Activated CD8-positive, alpha-beta T cell treated with anti-CD3 and anti-CD28 coated beads, Interleukin-2, amount 10 ng/mL, durations not matched to agents 7 days and 5 days (primary cell): Measurements from ENCODE around the gene POFUT2. TPM values are rescaled to one million over a fixed set of nuclear protein-coding genes. Genes with fewer than 3 reads are reported as not detected.

ENCODE experiments used
- ATAC-seq: fragments of 150-1000 bp; cut with Tn5 transposase; one replicate; pipeline ENCODE4 v1.10.0; 2021; ENCODE audit warnings: moderate library complexity
- CTCF ChIA-PET: fragments of 350-600 bp; sonication (Branson Sonifier 250); formaldehyde crosslinking; loops from one replicate; lab custom pipeline; 2021; ENCODE audit warnings: antibody characterized with exemption; lab: Charles Lee
- POLR2A ChIA-PET: fragments of 350-600 bp; sonication (Branson Sonifier 250); formaldehyde crosslinking; loops from one replicate; lab custom pipeline; 2021; ENCODE audit warnings: antibody characterized with exemption; lab: Charles Lee
- DNase-seq: peaks from one replicate; pipeline ENCODE4 v3.0.0-alpha.2; 2020
- H3K27ac Mint-ChIP-seq: one replicate; pipeline ENCODE4 v1.8.0; 2021; ENCODE audit warnings: mild to moderate bottlenecking, mixed read lengths
- H3K27me3 Mint-ChIP-seq: one replicate; pipeline ENCODE4 v1.8.0; 2021; ENCODE audit warnings: low read depth, mixed read lengths
- H3K36me3 Mint-ChIP-seq: one replicate; pipeline ENCODE4 v1.8.0; 2021; ENCODE audit warnings: low read depth, mixed read lengths
- H3K4me1 Mint-ChIP-seq: one replicate; pipeline ENCODE4 v1.8.0; 2021; ENCODE audit warnings: low read depth, mixed read lengths
- H3K4me3 Mint-ChIP-seq: one replicate; pipeline ENCODE4 v1.8.0; 2021; ENCODE audit warnings: mild to moderate bottlenecking, mixed read lengths
- H3K9me3 Mint-ChIP-seq: one replicate; pipeline ENCODE4 v1.8.0; 2022; ENCODE audit warnings: mixed read lengths; ENCODE audit not compliant: insufficient read depth
- total RNA-seq, 2 experiments: library from RNA; stranded (reverse); gene quantifications; one replicate each; pipeline ENCODE4 v1.2.3, GENCODE V29; 2021

The POFUT2 gene
- total RNA-seq, 2 experiments from 2014 or later: 13.6 to 16.0 TPM

DNA sequence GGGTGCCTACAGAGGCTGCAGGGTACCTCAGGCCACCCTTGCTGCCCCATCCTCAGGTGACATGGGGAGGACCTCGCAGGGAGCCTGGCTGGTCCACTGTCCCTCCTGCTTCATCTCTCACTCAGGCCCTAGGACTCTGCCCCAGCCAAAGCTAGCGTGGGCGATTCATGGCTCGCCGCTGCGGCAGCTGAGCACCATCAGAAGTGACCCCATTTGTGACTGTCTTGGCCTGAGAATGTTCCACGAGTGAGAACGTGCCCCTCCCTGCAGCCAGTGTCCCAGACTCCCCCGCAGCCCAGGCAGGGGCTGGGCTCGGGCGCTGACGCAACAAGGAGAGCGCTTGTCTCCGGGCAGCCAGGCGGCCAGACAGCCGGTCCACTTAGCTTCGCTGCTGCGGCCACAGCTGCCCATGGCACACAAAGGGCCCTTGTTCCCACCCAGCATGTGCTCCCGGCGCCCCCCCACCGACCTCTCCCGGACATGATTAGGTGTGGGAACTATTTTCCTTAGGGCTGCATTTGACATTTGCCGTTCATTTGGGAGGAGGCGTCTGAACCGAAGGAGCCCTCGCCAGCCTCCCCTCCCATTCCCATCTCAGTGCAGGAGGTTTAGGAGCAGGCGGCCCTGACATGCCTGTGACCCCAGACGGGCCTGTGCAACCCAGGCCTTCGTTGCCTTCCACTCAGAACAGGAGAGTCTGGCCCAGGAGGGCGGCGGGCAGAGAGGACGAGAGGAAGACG lies 19.3 kb upstream of the POFUT2 start:
- ChIA-PET CTCF (no interaction called here), POLR2A (no interaction called here)
- Mint-ChIP-seq H3K27ac (no peak overlapping the region), H3K27me3 (no peaks in the 10 kb centered on the region), H3K36me3 (no peaks in the 10 kb centered on the region), H3K4me1 (peaks cover 4% of the 10 kb centered on the region), H3K9me3 (no peaks in the 10 kb centered on the region), H3K4me3 (no peak overlapping the region)
- DNase-seq (no peak), ATAC-seq (no peak)

DNA sequence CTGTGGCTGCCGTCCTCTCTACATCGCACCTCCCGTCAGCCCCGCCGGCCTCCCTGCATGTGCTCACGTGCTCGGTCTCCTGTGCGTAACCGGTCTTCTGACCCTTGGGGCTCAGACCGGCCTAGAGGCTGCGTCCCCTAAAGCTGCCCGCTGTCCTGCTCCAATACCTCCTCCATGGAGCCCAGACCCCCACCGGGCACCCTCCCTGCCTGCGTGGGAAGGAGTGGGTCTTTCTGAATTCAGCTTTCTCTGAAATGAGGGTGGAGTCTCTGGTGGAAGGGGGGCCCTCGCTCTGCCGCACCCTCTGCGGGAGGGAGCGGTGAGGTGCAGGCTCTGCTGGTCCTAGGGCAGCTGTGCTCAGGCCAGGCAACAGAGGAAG lies 18.7 kb upstream of the POFUT2 start:
- no peaks in the 10 kb centered on the region for H3K9me3 Mint-ChIP-seq
- DNase-seq (no peak), ATAC-seq (no peak)
- no peaks in the 10 kb centered on the region for H3K27me3 Mint-ChIP-seq
- H3K4me3 Mint-ChIP-seq: no peak overlapping the region
- H3K4me1 Mint-ChIP-seq: peaks cover 4% of the 10 kb centered on the region
- ChIA-PET POLR2A (no interaction called here), CTCF (no interaction called here)
- no peaks in the 10 kb centered on the region for H3K36me3 Mint-ChIP-seq
- H3K27ac Mint-ChIP-seq: no peak overlapping the region

DNA sequence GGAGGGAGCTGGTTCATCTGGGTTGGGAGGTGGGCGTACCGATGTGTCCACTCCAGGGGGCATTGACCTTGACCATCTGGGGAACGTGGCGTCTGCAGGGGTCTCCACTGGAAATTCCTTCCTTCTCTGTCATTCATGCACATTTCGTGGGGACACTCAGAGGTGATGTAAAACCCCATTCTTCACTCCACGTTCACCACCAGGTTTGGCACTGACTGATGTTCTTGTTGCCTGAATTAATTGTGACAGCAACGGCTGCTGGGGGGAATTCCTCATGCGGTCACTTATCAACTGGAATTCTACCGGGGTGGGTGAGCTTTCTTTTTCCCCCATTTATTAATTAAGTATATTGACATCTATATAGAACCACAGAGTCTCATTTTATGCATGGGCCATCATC lies 18.1 kb upstream of the POFUT2 start:
- Mint-ChIP-seq H3K4me3 (no peak overlapping the region), H3K27me3 (no peaks in the 10 kb centered on the region), H3K36me3 (no peaks in the 10 kb centered on the region), H3K4me1 (peaks cover 4% of the 10 kb centered on the region), H3K9me3 (no peaks in the 10 kb centered on the region), H3K27ac (no peak overlapping the region)
- CTCF ChIA-PET: no interaction called here
- ATAC-seq (no peak), DNase-seq (no peak)
- POLR2A ChIA-PET: no interaction called here

DNA sequence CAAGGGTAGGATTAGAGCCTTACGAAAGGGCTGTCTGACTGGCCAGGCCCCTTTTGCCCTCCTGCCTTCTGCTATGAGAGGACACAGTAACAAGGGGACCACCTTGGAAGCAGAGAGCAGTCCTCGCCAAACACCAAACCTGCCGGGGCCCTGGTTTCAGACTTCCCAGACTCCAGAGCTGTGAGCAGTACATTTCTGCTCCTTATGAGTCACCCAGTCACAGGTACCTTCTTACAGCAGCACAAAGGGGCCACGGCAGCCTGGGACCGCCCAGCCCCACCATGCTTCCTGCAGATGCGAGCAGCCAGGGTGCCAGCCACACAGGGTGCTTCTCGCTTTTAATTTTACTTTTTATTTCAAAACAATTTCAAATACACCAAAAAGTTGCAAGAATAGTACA lies 17.2 kb upstream of the POFUT2 start:
- ChIA-PET POLR2A (no interaction called here), CTCF (no interaction called here)

DNA sequence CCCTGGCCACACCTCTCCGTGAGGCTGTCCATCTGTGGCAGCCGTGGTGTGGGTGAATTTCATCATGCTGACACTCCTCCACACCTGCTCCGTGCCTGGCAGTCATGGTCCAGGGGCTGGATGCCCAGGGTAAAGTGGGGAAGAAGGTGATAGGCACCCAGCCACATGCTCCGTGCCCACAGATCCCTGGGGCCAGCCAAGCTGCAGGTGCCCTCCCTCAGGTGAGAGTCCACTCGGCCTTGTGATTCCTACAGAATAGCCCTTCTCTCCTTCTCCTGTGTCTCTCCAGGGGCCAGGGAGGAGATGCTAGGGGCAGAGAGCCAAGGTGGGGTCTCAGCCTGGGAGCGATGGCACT lies 16.8 kb upstream of the POFUT2 start:
- H3K4me1 Mint-ChIP-seq: peaks cover 4% of the 10 kb centered on the region
- H3K27me3 Mint-ChIP-seq: no peaks in the 10 kb centered on the region
- H3K4me3 Mint-ChIP-seq: no peak overlapping the region
- no peak overlapping the region for H3K27ac Mint-ChIP-seq
- ATAC-seq (no peak), DNase-seq (no peak)
- CTCF ChIA-PET: no interaction called here
- POLR2A ChIA-PET: no interaction called here
- no peaks in the 10 kb centered on the region for H3K36me3 Mint-ChIP-seq
- no peaks in the 10 kb centered on the region for H3K9me3 Mint-ChIP-seq

More for the DNA sequence above, 17.2 kb upstream of the POFUT2 start:
- Mint-ChIP-seq H3K4me3 (no peak overlapping the region), H3K27ac (no peak overlapping the region), H3K4me1 (peaks cover 4% of the 10 kb centered on the region), H3K27me3 (no peaks in the 10 kb centered on the region), H3K9me3 (no peaks in the 10 kb centered on the region), H3K36me3 (no peaks in the 10 kb centered on the region)
- no peak for DNase-seq
- ATAC-seq: peak; percentile 42

DNA sequence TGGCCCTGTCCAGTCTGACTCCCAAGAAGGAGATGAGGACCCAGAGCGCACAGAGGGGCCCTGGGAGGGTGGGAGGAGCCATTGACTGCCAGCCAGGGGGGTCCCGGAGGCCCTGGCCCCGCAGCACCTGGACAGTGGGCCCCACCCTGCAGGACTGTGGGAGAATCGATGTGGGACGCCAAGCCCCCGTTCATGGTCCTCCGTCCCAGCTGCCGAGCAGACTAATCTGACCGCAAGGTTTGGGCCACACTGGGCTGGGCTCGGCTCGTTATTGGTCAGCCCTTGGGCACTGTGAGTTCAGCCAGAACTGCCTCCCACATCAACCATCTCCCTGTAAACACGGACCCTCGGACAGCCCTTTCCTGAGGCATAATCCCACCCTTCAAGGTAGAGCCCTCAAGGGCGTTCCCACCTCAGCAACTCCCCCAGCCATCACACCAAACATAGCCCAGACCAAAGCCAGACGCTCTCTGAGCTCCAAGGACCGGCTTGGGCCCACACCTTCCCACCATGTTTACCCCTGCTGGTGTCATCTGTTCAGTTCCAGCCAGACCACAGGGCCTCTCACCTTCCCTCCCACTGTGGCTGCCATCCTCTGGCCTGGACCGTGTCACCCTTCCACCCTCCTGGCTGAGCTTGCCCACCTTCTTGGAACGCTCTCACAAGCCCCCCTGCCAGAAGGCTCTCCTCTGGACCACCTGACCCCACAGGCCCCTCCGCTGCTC lies 16.2 kb upstream of the POFUT2 start:
- H3K27me3 Mint-ChIP-seq: no peaks in the 10 kb centered on the region
- CTCF ChIA-PET: no interaction called here
- DNase-seq (no peak), ATAC-seq (no peak)
- POLR2A ChIA-PET: no interaction called here
- no peak overlapping the region for H3K27ac Mint-ChIP-seq
- H3K4me3 Mint-ChIP-seq: no peak overlapping the region
- no peaks in the 10 kb centered on the region for H3K9me3 Mint-ChIP-seq
- peaks cover 4% of the 10 kb centered on the region for H3K4me1 Mint-ChIP-seq
- H3K36me3 Mint-ChIP-seq: no peaks in the 10 kb centered on the region

DNA sequence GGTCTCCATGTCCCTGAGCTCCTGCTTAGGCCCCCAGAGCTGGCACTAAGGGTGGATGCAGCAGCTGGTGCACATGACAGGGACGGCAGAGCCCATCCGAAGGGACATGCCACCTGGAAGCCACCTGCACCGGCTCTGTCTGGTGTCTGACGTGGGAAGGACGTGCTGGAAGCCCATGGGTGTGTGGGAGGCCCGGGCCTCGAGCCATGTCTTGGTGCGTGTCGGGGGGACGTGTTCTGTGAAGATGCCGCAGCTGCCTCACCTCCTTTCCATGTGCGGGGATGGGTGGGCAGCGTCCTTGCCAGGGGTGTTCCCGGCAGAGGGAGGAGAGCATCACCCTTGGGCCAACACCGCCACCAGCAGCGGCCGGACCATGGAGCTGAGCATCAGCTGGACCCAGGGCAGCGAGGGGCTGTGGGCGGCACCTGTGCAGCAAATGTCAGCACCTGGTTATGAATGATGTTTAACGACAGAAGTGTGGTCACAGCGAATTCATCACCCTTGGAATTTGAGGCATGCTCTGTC lies 15.5 kb upstream of the POFUT2 start:
- no peaks in the 10 kb centered on the region for H3K36me3 Mint-ChIP-seq
- no peaks in the 10 kb centered on the region for H3K27me3 Mint-ChIP-seq
- CTCF ChIA-PET: no interaction called here
- peaks cover under 1% of the 10 kb centered on the region for H3K4me1 Mint-ChIP-seq
- ATAC-seq (no peak), DNase-seq (no peak)
- POLR2A ChIA-PET: no interaction called here
- no peaks in the 10 kb centered on the region for H3K9me3 Mint-ChIP-seq
- no peak overlapping the region for H3K27ac Mint-ChIP-seq
- H3K4me3 Mint-ChIP-seq: no peak overlapping the region

DNA sequence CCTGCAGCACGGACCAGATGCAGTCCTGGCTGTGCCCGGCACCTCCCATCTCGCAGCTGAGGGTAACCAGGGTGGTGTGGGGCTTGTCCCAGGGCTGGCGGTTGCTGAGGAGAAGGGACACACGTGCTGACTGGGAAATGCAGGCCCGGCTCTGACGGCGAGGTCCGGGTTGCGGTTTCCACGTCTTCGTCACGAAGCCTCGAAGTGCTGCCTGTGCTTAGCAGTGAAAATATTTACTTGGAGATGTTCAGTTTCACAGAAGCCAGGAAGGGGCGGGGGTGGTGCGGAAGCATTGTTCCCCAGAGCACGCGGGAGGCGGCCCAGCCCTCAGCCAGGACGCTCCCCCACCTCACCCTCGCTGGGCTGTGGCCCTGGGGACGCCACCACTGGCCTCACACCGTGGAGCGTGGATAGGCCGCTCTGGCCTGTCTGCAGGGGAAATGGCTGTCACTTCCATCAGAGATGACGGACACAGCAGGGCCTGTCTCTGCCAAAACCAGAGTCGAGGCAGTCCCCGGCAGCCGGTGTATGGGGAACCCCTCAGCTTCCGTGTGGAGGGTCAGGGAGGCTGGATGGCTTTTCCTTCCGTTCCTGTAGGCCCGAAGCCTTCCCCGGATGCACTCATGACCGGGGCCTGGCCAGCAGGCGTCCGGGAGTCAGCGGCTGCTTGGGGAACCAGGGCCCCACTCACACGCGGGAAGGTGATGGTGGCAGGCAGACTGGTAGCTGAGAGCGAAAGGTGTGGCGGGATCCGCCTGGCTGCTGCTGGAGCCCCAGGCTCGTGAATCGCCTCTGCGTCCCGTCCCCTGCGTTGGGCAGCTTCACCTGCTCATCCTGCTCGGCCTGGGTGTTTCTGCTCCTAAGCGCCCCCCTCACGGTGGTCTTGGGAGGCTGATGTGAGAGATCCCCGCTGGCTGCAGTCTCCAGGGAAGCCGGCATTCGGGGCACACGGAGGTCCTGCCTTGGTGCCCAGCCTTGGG lies 14.7 kb upstream of the POFUT2 start:
- Mint-ChIP-seq H3K27ac (peak overlapping the region; percentile 64), H3K4me1 (no peaks in the 10 kb centered on the region), H3K27me3 (no peaks in the 10 kb centered on the region), H3K4me3 (no peak overlapping the region), H3K9me3 (no peaks in the 10 kb centered on the region), H3K36me3 (no peaks in the 10 kb centered on the region)
- ChIA-PET CTCF (no interaction called here), POLR2A (interaction anchor here (0.8 kb wide), 1 partner anchor 9 kb away, joined by 3 read pairs; no protein-coding TSS in a partner anchor)
- peak; percentile 55 for DNase-seq
- peak; percentile 64 for ATAC-seq

DNA sequence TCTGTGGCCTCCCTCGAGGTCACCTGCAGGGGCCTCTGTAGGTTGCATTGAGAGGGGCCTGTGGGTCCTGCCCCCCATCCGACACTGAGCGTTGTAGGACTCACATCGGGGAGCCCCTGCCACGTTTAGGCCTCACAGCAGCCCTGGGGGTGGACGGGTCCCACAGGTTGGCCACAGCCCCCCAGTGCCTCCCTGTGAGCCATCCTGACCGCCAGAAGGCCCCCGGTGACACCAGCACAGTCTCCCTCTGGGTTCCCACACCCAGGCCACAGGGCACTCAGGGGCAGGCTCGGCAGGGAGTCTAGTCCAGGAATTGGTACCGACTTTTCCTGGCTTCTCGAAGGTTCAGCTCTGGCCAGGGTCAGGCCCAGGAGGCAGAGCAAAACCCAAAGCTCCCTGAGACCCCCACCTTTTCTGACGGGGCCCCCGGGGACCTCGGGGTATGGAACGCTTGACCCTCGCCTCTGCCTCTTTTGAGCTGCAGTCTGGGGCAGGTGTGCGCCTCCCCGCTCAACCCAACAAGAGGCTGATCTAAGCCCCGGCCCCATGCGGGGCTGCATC lies 13.9 kb upstream of the POFUT2 start:
- H3K4me1 Mint-ChIP-seq: no peaks in the 10 kb centered on the region
- DNase-seq (no peak), ATAC-seq (no peak)
- H3K27me3 Mint-ChIP-seq: no peaks in the 10 kb centered on the region
- ChIA-PET CTCF (no interaction called here), POLR2A (interaction anchor here (0.8 kb wide), 1 partner anchor 9 kb away, joined by 3 read pairs; no protein-coding TSS in a partner anchor)
- no peaks in the 10 kb centered on the region for H3K9me3 Mint-ChIP-seq
- H3K27ac Mint-ChIP-seq: peak overlapping the region; percentile 64
- H3K4me3 Mint-ChIP-seq: no peak overlapping the region
- H3K36me3 Mint-ChIP-seq: no peaks in the 10 kb centered on the region

DNA sequence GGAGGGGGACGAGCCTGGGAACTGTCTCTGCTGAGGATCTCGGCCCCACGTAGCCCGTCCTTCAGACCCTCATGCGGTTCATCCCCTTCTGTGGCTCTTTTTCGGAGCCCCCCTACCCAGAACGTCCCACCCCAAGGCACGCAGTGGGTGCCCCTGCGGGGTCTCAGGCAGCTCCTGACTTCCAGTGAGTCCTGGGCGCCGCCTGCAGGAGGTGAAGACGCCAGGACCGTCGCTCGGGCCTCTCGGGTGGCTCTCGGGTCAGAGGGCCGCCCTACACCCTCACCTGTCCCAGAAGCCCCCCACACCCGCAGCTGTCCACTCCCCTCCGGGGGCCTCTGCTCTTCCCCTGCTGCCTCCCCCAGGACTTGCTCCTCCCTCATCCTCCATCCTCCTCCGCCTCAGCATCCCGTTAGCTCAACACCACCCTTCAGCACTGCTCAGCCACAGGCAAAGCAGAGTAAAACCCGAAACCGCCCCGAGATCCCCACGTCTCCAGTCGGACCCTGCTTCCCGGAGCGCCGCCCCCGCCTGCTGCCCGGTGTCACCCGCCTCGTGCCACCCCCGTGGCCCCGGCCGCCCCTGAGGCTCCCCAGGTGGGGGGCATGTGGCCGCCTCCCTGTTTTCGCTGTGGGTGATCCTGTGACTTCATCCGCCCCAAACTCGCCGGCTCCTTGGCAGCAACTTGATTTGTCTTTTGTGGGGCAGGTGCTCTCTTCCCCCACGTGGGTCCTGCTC lies 13.3 kb upstream of the POFUT2 start:
- no peak for ATAC-seq
- CTCF ChIA-PET: interaction anchor here (0.6 kb wide), 1 partner anchor 265 kb away, joined by 4 read pairs; no protein-coding TSS in a partner anchor
- no peak overlapping the region for H3K4me3 Mint-ChIP-seq

More for the DNA sequence above, 13.3 kb upstream of the POFUT2 start:
- no peaks in the 10 kb centered on the region for H3K27me3 Mint-ChIP-seq
- no peaks in the 10 kb centered on the region for H3K36me3 Mint-ChIP-seq
- H3K9me3 Mint-ChIP-seq: no peaks in the 10 kb centered on the region
- H3K4me1 Mint-ChIP-seq: no peaks in the 10 kb centered on the region
- POLR2A ChIA-PET: no interaction called here
- no peak for DNase-seq
- H3K27ac Mint-ChIP-seq: no peak overlapping the region
